ENCODE measurements around the gene LIN28A. TPM values are rescaled to one million over a fixed set of nuclear protein-coding genes. Genes with fewer than 3 reads are reported as not detected.

LIN28A gene
- polyA plus RNA-seq, 1 donor from 2014 or later, result 1.0 TPM

GRCh38 chr1:26438041-26438440, 27.4 kb downstream of the LIN28A start:
- no peaks in the 10 kb centered on the region for H3K36me3 ChIP-seq (ENCODE audit: insufficient read depth, low read length)
- no peaks in the 10 kb centered on the region for H3F3A ChIP-seq (ENCODE audit: insufficient read depth, low read length, poor library complexity, severe bottlenecking)
- H4K20me1 ChIP-seq (ENCODE audit: insufficient read depth), result no peaks in the 10 kb centered on the region
- H3K4me3 ChIP-seq (ENCODE audit: low read length), result no peak overlapping the region
- TF ChIP-seq TAF1 (IDR thresholded peaks at IDR 0.05; ENCODE audit: low read depth) (no peak), EZH2 (IDR thresholded peaks at IDR 0.05; ENCODE audit: borderline replicate concordance, insufficient read depth, low read length, poor library complexity, severe bottlenecking) (no peak), RAD21 (conservative IDR thresholded peaks at IDR 0.05) (no peak), CTCF (IDR thresholded peaks at IDR 0.05; ENCODE audit: poor library complexity, severe bottlenecking) (no peak), POLR2AphosphoS5 (IDR thresholded peaks at IDR 0.05) (no peak), REST (IDR thresholded peaks at IDR 0.05; ENCODE audit: borderline replicate concordance) (no peak), MXI1 (conservative IDR thresholded peaks at IDR 0.05; ENCODE audit: poor library complexity, severe bottlenecking) (no peak), SMC3 (conservative IDR thresholded peaks at IDR 0.05; ENCODE audit: poor library complexity) (no peak), EP300 (conservative IDR thresholded peaks at IDR 0.05; ENCODE audit: poor library complexity, severe bottlenecking) (no peak)
- H3K9me3 ChIP-seq (ENCODE audit: low read length), result no peaks in the 10 kb centered on the region
- H3K4me2 ChIP-seq (ENCODE audit: low read length), result no peak overlapping the region
- H2AFZ ChIP-seq (ENCODE audit: low read depth, low read length), result no peak overlapping the region
- peaks cover 4% of the 10 kb centered on the region for H3K79me2 ChIP-seq (replicated peaks; ENCODE audit: insufficient read depth, low read length)
- H3K27ac ChIP-seq (ENCODE audit: low read length), result no peak overlapping the region
- H3K9me2 ChIP-seq (ENCODE audit: insufficient read depth, low read length), result no peaks in the 10 kb centered on the region
- H3K9ac ChIP-seq (ENCODE audit: low read length), result no peak overlapping the region
- no peaks in the 10 kb centered on the region for H3K27me3 ChIP-seq (ENCODE audit: insufficient read depth, low read depth, low read length)

GRCh38 chr1:26440259-26440658, 29.6 kb downstream of the LIN28A start:
- no peak for TF ChIP-seq MXI1 (conservative IDR thresholded peaks at IDR 0.05; ENCODE audit: poor library complexity, severe bottlenecking)
- no peak for TF ChIP-seq CTCF (IDR thresholded peaks at IDR 0.05; ENCODE audit: poor library complexity, severe bottlenecking)
- TF ChIP-seq SMC3 (conservative IDR thresholded peaks at IDR 0.05; ENCODE audit: poor library complexity), result no peak
- no peak for TF ChIP-seq EZH2 (IDR thresholded peaks at IDR 0.05; ENCODE audit: borderline replicate concordance, insufficient read depth, low read length, poor library complexity, severe bottlenecking)
- no peak for TF ChIP-seq REST (IDR thresholded peaks at IDR 0.05; ENCODE audit: borderline replicate concordance)
- TF ChIP-seq POLR2AphosphoS5 (IDR thresholded peaks at IDR 0.05), result no peak
- no peak for TF ChIP-seq EP300 (conservative IDR thresholded peaks at IDR 0.05; ENCODE audit: poor library complexity, severe bottlenecking)
- no peak for TF ChIP-seq RAD21 (conservative IDR thresholded peaks at IDR 0.05)
- TF ChIP-seq TAF1 (IDR thresholded peaks at IDR 0.05; ENCODE audit: low read depth), result no peak
- Histone ChIP-seq H3K36me3 (ENCODE audit: insufficient read depth, low read length) (no peaks in the 10 kb centered on the region), H3K79me2 (replicated peaks; ENCODE audit: insufficient read depth, low read length) (no peaks in the 10 kb centered on the region), H2AFZ (ENCODE audit: low read depth, low read length) (no peak overlapping the region), H3K4me3 (ENCODE audit: low read length) (no peak overlapping the region), H3K9me2 (ENCODE audit: insufficient read depth, low read length) (no peaks in the 10 kb centered on the region), H3F3A (ENCODE audit: insufficient read depth, low read length, poor library complexity, severe bottlenecking) (no peaks in the 10 kb centered on the region), H4K20me1 (ENCODE audit: insufficient read depth) (no peaks in the 10 kb centered on the region), H3K9me3 (ENCODE audit: low read length) (no peaks in the 10 kb centered on the region), H3K27me3 (ENCODE audit: insufficient read depth, low read depth, low read length) (no peaks in the 10 kb centered on the region), H3K4me2 (ENCODE audit: low read length) (no peak overlapping the region), H3K9ac (ENCODE audit: low read length) (no peak overlapping the region), H3K27ac (ENCODE audit: low read length) (no peak overlapping the region)
